ENCODE data around the gene SPZ1. TPM values are rescaled to one million over a fixed set of nuclear protein-coding genes. Genes with fewer than 3 reads are reported as not detected.

Gene SPZ1
- total RNA-seq, 1 donor from 2014 or later: not detected

DNA sequence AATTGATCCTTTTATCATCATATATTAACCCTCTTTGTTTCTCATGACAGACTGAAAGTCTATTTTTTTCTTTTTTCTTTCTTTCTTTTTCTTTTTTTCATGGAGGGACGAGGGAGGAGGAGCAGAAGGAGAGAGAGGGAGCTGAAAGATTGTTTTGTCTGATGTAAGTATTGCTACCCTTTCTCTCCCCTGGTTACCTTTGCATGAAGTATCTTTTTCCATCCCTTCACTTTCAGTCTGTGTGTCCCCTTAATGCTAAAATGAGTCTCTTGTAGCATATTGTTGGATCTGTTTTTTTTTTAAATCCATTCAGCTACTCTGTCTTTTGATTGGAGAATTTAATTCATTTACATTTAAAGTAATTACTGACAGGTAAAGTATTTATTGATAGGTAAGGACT is 36.4 kb upstream of the SPZ1 start:
- DNase-seq: no peak
- TF ChIP-seq, protein P1, sequence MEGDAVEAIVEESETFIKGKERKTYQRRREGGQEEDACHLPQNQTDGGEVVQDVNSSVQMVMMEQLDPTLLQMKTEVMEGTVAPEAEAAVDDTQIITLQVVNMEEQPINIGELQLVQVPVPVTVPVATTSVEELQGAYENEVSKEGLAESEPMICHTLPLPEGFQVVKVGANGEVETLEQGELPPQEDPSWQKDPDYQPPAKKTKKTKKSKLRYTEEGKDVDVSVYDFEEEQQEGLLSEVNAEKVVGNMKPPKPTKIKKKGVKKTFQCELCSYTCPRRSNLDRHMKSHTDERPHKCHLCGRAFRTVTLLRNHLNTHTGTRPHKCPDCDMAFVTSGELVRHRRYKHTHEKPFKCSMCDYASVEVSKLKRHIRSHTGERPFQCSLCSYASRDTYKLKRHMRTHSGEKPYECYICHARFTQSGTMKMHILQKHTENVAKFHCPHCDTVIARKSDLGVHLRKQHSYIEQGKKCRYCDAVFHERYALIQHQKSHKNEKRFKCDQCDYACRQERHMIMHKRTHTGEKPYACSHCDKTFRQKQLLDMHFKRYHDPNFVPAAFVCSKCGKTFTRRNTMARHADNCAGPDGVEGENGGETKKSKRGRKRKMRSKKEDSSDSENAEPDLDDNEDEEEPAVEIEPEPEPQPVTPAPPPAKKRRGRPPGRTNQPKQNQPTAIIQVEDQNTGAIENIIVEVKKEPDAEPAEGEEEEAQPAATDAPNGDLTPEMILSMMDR (IDR thresholded peaks at IDR 0.05; ENCODE audit: borderline replicate concordance): no peak
- H3K4me3 ChIP-seq: no peak overlapping the region
- no peaks in the 10 kb centered on the region for H3K36me3 ChIP-seq
- intact Hi-C loops (cut with micrococcal nuclease): no loop called here
- H3K4me1 ChIP-seq: no peaks in the 10 kb centered on the region
- H3K27ac ChIP-seq (replicated peaks): no peak overlapping the region
- peaks cover 6% of the 10 kb centered on the region for H3K9me3 ChIP-seq (replicated peaks)
- H3K27me3 ChIP-seq (ENCODE audit: low read depth): no peaks in the 10 kb centered on the region

DNA sequence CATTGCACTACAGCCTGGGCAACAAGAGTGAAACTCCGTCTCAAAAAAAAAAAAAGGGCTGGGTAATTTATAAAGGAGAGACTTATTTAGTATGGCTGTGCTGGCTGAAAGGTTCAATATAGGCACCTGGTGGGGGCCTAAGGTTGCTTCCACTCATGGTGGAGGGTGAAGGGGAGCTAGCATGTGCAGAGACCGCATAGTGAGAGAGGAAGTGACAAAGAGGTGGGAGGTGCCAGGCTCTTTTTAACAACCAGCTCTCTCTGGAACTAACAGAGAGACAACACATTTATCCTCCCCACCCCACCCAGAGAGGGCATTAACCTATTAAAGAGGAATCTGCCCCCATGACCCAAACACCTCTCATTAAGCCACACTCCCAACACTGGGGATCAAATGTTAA is 35.1 kb upstream of the SPZ1 start:
- Histone ChIP-seq H3K9me3 (replicated peaks) (peaks cover 6% of the 10 kb centered on the region), H3K27ac (replicated peaks) (no peak overlapping the region), H3K4me3 (no peak overlapping the region), H3K27me3 (ENCODE audit: low read depth) (no peaks in the 10 kb centered on the region), H3K36me3 (no peaks in the 10 kb centered on the region), H3K4me1 (no peaks in the 10 kb centered on the region)
- DNase-seq: no peak
- intact Hi-C loops (cut with micrococcal nuclease): no loop called here
- TF ChIP-seq, protein P1 (IDR thresholded peaks at IDR 0.05; ENCODE audit: borderline replicate concordance): no peak

DNA sequence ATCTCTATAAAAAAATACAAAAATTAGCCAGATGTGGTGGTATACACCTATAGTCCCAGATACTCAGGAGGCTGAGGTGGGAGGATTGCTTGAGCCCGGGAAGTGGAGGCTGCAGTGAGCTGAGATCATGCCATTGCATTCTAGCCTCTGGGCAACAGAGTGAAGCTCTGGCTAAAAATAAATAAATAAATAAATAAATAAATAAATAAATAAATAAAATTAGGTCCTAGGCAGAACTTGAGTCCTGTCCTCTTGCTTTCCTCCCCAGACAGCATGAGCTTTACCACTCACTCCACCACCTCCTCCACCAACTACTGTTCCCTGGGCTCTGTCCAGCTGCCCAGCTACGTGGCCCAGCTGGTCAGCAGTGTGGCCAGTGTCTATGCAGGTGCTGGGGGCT is 31.6 kb upstream of the SPZ1 start:
- Histone ChIP-seq H3K36me3 (no peaks in the 10 kb centered on the region), H3K9me3 (replicated peaks) (peaks cover 4% of the 10 kb centered on the region), H3K4me3 (no peak overlapping the region), H3K27ac (replicated peaks) (no peak overlapping the region), H3K4me1 (no peaks in the 10 kb centered on the region), H3K27me3 (ENCODE audit: low read depth) (no peaks in the 10 kb centered on the region)
- DNase-seq: no peak
- TF ChIP-seq, protein P1 (IDR thresholded peaks at IDR 0.05; ENCODE audit: borderline replicate concordance): no peak
- intact Hi-C loops (cut with micrococcal nuclease): no loop called here

DNA sequence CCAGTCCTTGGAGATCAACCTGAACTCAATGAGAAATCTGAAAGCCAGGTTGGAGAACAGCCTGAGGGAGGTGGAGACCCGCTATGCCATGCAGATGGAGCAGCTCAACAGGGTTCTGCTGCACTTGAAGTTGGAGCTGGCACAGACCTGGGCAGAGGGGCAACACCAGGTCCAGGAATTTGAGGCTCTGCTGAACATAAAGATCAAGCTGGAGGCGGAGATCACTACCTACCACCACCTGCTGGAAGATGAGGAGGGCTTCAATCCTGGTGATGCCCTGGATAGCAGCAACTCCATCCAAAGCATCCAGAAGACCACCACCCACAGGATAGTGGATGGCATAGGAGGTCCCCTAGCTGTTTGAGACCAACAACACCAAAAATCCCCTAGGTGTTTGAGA is 30.5 kb upstream of the SPZ1 start:
- Histone ChIP-seq H3K9me3 (replicated peaks) (no peaks in the 10 kb centered on the region), H3K27me3 (ENCODE audit: low read depth) (no peaks in the 10 kb centered on the region), H3K27ac (replicated peaks) (no peak overlapping the region), H3K4me3 (no peak overlapping the region), H3K36me3 (no peaks in the 10 kb centered on the region), H3K4me1 (no peaks in the 10 kb centered on the region)
- intact Hi-C loops (cut with micrococcal nuclease): no loop called here
- no peak for DNase-seq
- TF ChIP-seq, protein P1 (IDR thresholded peaks at IDR 0.05; ENCODE audit: borderline replicate concordance): no peak

DNA sequence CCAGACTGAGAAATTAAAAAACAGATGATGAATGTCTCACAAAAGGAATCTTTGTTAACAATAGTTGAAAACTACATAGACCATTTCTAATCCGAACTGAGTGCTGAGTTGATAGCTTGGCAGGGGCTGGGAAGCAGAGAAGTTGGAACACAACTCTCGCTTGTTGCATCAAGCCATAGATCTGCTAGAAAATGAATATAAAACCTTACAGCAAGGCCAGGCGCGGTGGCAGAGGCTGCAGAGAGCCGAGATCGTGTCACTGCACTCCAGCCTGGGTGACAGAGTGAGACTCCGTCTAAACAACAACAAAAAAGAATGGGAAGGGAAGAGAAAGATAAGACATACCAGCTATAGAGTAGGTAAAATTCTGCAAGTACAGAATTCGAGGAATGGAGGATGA is 28.0 kb upstream of the SPZ1 start:
- H3K27ac ChIP-seq (replicated peaks): no peak overlapping the region
- H3K9me3 ChIP-seq (replicated peaks): no peaks in the 10 kb centered on the region
- TF ChIP-seq, protein P1 (IDR thresholded peaks at IDR 0.05; ENCODE audit: borderline replicate concordance): no peak
- no peaks in the 10 kb centered on the region for H3K4me1 ChIP-seq
- H3K36me3 ChIP-seq: no peaks in the 10 kb centered on the region
- no peaks in the 10 kb centered on the region for H3K27me3 ChIP-seq (ENCODE audit: low read depth)
- H3K4me3 ChIP-seq: no peak overlapping the region
- intact Hi-C loops (cut with micrococcal nuclease): no loop called here
- DNase-seq: no peak

DNA sequence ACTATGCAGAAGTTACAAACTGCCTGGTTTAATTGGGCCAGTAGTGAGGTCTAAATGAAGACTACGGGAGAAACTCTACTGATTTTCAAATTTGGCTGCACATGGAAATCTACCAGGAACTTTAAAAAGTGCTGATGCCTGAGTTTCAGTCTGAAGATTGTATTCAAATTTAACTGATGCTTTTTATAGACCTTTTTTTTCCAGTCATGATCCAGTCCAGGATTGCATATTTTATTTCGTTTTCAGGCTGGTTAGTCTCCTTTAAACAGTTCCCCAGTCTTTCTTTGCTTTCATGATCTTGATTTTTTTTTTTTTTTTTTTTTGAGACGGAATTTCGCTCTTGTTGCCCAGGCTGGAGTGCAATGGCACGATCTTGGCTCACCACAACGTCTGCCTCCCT is 23.7 kb upstream of the SPZ1 start:
- H3K27ac ChIP-seq (replicated peaks): no peak overlapping the region
- H3K9me3 ChIP-seq (replicated peaks): no peaks in the 10 kb centered on the region
- intact Hi-C loops (cut with micrococcal nuclease): no loop called here
- no peak overlapping the region for H3K4me3 ChIP-seq
- H3K27me3 ChIP-seq (ENCODE audit: low read depth): no peaks in the 10 kb centered on the region
- no peaks in the 10 kb centered on the region for H3K4me1 ChIP-seq
- no peaks in the 10 kb centered on the region for H3K36me3 ChIP-seq
- TF ChIP-seq, protein P1 (IDR thresholded peaks at IDR 0.05; ENCODE audit: borderline replicate concordance): no peak
- DNase-seq: no peak
